ENCODE measurements around the gene SLC45A1.

DNA sequence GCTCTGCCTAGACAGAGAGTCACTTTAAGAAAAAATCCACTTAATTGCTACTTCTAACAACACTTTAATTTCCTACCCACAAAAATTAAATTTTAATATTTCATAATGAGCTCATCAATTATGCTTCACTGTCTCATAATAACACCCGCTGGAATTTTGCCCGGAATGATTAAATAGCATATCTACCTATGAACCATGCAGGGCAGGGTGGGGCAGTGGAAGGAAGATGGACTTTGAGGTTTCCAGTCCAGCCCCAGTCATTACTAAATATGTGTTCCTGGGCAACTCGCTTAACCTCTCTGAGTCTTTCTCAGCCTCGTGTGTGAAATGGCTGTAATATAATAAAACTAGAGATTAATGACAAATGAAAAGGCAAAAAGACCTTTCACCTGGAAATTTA is 32.8 kb upstream of the SLC45A1 start:
- TF ChIP-seq EZH2 (IDR thresholded peaks at IDR 0.05) = no peak
- no peak for TF ChIP-seq POLR2AphosphoS5 (IDR thresholded peaks at IDR 0.05; ENCODE audit: borderline replicate concordance, low read depth, low read length)

Measured in SK-N-MC (cell line).